Hepatic stellate cell (primary cell): ENCODE data around the gene VEGFC.

Experiments used
- DNase-seq: peaks from one replicate; pipeline ENCODE4 v3.0.0; 2011; ENCODE audit warnings: low spot score

Gene VEGFC

GRCh38 chr4:176798540-176798939 is 5.8 kb upstream of the VEGFC start:
- DNase-seq: no peak

- DNase-seq: no peak
Measured at GRCh38 chr4:176795441-176795840, 2.7 kb upstream of the VEGFC start.

- DNase-seq: no peak
Measured at GRCh38 chr4:176794651-176795050, 1.9 kb upstream of the VEGFC start.

GRCh38 chr4:176794151-176794550 is 1.4 kb upstream of the VEGFC start:
- DNase-seq: peak; percentile 76

- DNase-seq: no peak
Measured at GRCh38 chr4:176793060-176793605, 411 bp upstream of the VEGFC start.

- peak; percentile 46 for DNase-seq
Measured at GRCh38 chr4:176791591-176792325, 964 bp downstream of the VEGFC start.

- no peak for DNase-seq
Measured at GRCh38 chr4:176790398-176790797, 2.3 kb downstream of the VEGFC start.

GRCh38 chr4:176789955-176790354 is 2.8 kb downstream of the VEGFC start:
- DNase-seq: peak; percentile 65

GRCh38 chr4:176788971-176789370 is 3.8 kb downstream of the VEGFC start:
- no peak for DNase-seq

- no peak for DNase-seq
Measured at GRCh38 chr4:176788248-176788647, 4.5 kb downstream of the VEGFC start.

GRCh38 chr4:176784816-176785215 is 7.9 kb downstream of the VEGFC start:
- no peak for DNase-seq

- DNase-seq: no peak
Measured at GRCh38 chr4:176782794-176783193, 9.9 kb downstream of the VEGFC start.

- no peak for DNase-seq
Measured at GRCh38 chr4:176782191-176782590, 10.5 kb downstream of the VEGFC start.

GRCh38 chr4:176781739-176782100 is 11.0 kb downstream of the VEGFC start:
- DNase-seq: no peak

- DNase-seq: no peak
Measured at GRCh38 chr4:176780995-176781738, 11.6 kb downstream of the VEGFC start.

- no peak for DNase-seq
Measured at GRCh38 chr4:176779421-176779820, 13.3 kb downstream of the VEGFC start.

- DNase-seq: no peak
Measured at GRCh38 chr4:176778491-176778890, 14.2 kb downstream of the VEGFC start.

- no peak for DNase-seq
Measured at GRCh38 chr4:176778063-176778462, 14.7 kb downstream of the VEGFC start.

GRCh38 chr4:176775338-176775737 is 17.4 kb downstream of the VEGFC start:
- no peak for DNase-seq

- no peak for DNase-seq
Measured at GRCh38 chr4:176774852-176775251, 17.9 kb downstream of the VEGFC start.

- DNase-seq: peak; percentile 47
Measured at GRCh38 chr4:176769514-176769913, 23.2 kb downstream of the VEGFC start.

- DNase-seq: no peak
Measured at GRCh38 chr4:176767183-176767582, 25.5 kb downstream of the VEGFC start.

GRCh38 chr4:176762661-176763308 is 29.9 kb downstream of the VEGFC start:
- no peak for DNase-seq
